ENCODE measurements around the gene PRRC2B.
A peak's percentile ranks its signal among the peaks of the same experiment; 100 is the strongest.

GRCh38 chr9:131394464-131395156 lies 724 bp downstream of the PRRC2B start:
- TF ChIP-seq POLR2A (IDR thresholded peaks at IDR 0.05) = peak; percentile 4
- TF ChIP-seq, protein P1, sequence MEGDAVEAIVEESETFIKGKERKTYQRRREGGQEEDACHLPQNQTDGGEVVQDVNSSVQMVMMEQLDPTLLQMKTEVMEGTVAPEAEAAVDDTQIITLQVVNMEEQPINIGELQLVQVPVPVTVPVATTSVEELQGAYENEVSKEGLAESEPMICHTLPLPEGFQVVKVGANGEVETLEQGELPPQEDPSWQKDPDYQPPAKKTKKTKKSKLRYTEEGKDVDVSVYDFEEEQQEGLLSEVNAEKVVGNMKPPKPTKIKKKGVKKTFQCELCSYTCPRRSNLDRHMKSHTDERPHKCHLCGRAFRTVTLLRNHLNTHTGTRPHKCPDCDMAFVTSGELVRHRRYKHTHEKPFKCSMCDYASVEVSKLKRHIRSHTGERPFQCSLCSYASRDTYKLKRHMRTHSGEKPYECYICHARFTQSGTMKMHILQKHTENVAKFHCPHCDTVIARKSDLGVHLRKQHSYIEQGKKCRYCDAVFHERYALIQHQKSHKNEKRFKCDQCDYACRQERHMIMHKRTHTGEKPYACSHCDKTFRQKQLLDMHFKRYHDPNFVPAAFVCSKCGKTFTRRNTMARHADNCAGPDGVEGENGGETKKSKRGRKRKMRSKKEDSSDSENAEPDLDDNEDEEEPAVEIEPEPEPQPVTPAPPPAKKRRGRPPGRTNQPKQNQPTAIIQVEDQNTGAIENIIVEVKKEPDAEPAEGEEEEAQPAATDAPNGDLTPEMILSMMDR (IDR thresholded peaks at IDR 0.05) = no peak

All from right lobe of liver (tissue), 4 donors.